Stomach (tissue), 9 donors: Measurements from ENCODE around the gene DDR1. TPM values are rescaled to one million over a fixed set of nuclear protein-coding genes. Genes with fewer than 3 reads are reported as not detected.

Experiments
- DNase-seq, 2 donors: peaks; one replicate each; pipeline versions ENCODE4 v3.0.0 to v3.0.0-alpha.2; 2013 to 2019
- H3K27ac ChIP-seq, 5 donors: fragments of 200-600 bp in 4 of 5; sonication (generic) in 4 of 5; one replicate each; pipeline ENCODE4 v1.5.1; 2013 to 2019; ENCODE audit warnings: mild to moderate bottlenecking in 1 of 5, moderate library complexity in 1 of 5
- H3K27me3 ChIP-seq, 3 donors: fragments of 200-600 bp; sonication (generic); one replicate each; pipeline ENCODE4 v1.5.1; 2017 to 2019; ENCODE audit warnings: mixed run types in 1 of 3
- H3K36me3 ChIP-seq, 4 donors: fragments of 200-600 bp; sonication (generic); 1 replicate in 3 of 4; 2 replicates in 1 of 4; pipeline ENCODE4 v1.5.1; 2016 to 2019
- H3K4me1 ChIP-seq, 4 donors: fragments of 200-600 bp; sonication (generic); one replicate each; pipeline ENCODE4 v1.5.1; 2016 to 2019
- H3K4me3 ChIP-seq, 4 donors: fragments of 200-600 bp; sonication (generic) in 3 of 4; one replicate each; pipeline ENCODE4 v1.5.1; 2016 to 2019; ENCODE audit warnings: mild to moderate bottlenecking in 1 of 4
- H3K9me3 ChIP-seq, 4 donors: fragments of 200-600 bp; sonication (generic); one replicate each; pipeline ENCODE4 v1.5.1; 2016 to 2019
- EP300 ChIP-seq: sonication (generic); formaldehyde crosslinking; IDR thresholded peaks from one replicate; pipeline ENCODE4 v1.6.1; 2017; ENCODE audit warnings: antibody characterized with exemption
- POLR2A ChIP-seq, 4 donors: fragments of 450-650 bp; IDR thresholded peaks; one replicate each; pipeline ENCODE4 v1.6.1; 2016; ENCODE audit warnings: antibody characterized with exemption in 4 of 4, control low read depth in 2 of 4, mild to moderate bottlenecking in 1 of 4, moderate library complexity in 1 of 4
- POLR2AphosphoS5 ChIP-seq, 3 donors: sonication (generic); formaldehyde crosslinking; IDR thresholded peaks; one replicate each; pipeline ENCODE4 v1.6.1; 2016; ENCODE audit warnings: antibody characterized with exemption in 3 of 3
- WGBS, 5 donors: extraction: QIAGEN DNeasy Blood & Tissue Kit in 3 of 5; methylation state at CpG; one replicate each; pipeline versions ENCODE4 v1.1.5 to v1.1.7; 2013 to 2018; 5-methylcytosine and 5-hydroxymethylcytosine counted together
- intact Hi-C: fragments of 100-400 bp; cut with DNase I; formaldehyde crosslinking; loops from one replicate; pipeline ENCODE4 v1.15.1; 2023; ENCODE audit warnings: low total_unique reads
- polyA plus RNA-seq, 3 donors: library from polyadenylated mRNA; stranded (reverse); fragments of 200-250 nt; gene quantifications; one replicate each; pipeline ENCODE4 v1.2.3, GENCODE V29; 2013
- total RNA-seq, 5 donors: library from RNA; depleted of rRNA; stranded (reverse); fragments of >200 nt; gene quantifications; one replicate each; pipeline versions ENCODE4 v1.1.0 to v1.2.3, GENCODE V29; 2014 to 2016
- TF ChIP-seq, protein P1 (sequence below), 7 experiments: fragments of 450-650 bp in 4 of 7; fragments of 200-600 bp in 3 of 7; sonication (generic) in 3 of 7; IDR thresholded peaks; one replicate each; pipeline ENCODE4 v1.5.1; 2016 to 2019; ENCODE audit warnings: antibody characterized with exemption in 7 of 7, control low read depth in 2 of 7, mild to moderate bottlenecking in 1 of 7
- donor health status: healthy with polysubstance abuse.
- donor health status: Bipolar disorder and iron deficiency.
- donor health status: healthy.

DDR1 gene
- total and polyA plus RNA-seq, 8 donors, result 17.6 to 144 (median 82.4) TPM

DNA sequence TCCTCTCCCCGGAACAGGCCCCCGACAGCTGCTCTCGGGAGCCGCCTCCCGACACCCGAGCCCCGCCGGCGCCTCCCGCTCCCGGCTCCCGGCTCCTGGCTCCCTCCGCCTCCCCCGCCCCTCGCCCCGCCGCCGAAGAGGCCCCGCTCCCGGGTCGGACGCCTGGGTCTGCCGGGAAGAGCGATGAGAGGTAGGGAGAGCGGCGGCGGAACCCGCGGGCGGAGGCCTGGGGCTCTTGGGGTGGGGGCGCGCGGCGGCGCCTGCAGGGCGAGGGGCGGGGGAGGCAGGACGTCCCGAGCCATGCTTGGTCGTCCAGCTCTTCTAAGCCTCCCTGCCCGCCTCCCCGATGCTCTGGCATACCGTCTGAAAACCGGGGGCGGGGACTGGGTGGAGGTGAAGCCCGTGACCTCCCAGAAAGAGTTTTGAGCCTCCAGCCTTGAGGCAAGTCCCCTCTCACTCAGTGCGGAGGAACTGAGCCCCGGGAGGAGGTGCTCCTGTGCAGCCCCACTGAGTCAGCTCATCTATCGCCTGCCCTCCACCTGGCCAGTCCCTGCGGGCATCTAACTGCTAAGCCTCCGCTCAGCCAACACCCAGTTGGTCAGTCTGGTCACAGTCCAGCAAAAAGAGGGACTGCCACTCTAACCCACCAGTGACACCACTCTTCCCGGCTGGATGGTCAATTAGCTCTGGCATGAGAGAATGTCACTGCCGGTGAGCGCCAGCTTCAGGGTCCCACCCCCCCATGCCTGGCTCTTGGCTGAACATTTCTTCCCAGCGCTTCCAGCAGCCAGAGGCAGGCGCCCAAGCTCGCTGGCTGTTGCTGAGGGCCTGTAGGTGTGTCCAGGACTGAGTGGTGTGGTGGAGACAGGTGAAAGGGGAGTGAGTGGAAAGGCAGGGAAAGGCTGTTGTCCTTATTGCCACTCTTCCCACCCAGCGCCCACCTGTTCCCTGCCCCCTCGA, 482 bp downstream of the DDR1 start:
- Histone ChIP-seq H3K27me3 (peaks cover 0 to 4% (median 0%) of the 10 kb centered on the region in 3 donors), H3K9me3 (no peaks in the 10 kb centered on the region), H3K4me1 (peaks cover 38 to 73% (median 57%) of the 10 kb centered on the region in 4 donors), H3K27ac (peak overlapping the region; percentile 92 to 95 (median 93)), H3K4me3 (peak overlapping the region; percentile 79 to 92 (median 80)), H3K36me3 (peaks cover 0 to 14% (median 12%) of the 10 kb centered on the region in 4 donors)
- 3 to 6% (median 4%) methylated on average over 14 to 59 of the region's 59 CpGs for WGBS, 5 donors
- intact Hi-C loops, result no loop called here
- no peak for TF ChIP-seq EP300
- TF ChIP-seq POLR2AphosphoS5 (IDR thresholded peaks at IDR 0.05), result no peak
- no peak for TF ChIP-seq POLR2A (IDR thresholded peaks at IDR 0.05)
- TF ChIP-seq, protein P1, sequence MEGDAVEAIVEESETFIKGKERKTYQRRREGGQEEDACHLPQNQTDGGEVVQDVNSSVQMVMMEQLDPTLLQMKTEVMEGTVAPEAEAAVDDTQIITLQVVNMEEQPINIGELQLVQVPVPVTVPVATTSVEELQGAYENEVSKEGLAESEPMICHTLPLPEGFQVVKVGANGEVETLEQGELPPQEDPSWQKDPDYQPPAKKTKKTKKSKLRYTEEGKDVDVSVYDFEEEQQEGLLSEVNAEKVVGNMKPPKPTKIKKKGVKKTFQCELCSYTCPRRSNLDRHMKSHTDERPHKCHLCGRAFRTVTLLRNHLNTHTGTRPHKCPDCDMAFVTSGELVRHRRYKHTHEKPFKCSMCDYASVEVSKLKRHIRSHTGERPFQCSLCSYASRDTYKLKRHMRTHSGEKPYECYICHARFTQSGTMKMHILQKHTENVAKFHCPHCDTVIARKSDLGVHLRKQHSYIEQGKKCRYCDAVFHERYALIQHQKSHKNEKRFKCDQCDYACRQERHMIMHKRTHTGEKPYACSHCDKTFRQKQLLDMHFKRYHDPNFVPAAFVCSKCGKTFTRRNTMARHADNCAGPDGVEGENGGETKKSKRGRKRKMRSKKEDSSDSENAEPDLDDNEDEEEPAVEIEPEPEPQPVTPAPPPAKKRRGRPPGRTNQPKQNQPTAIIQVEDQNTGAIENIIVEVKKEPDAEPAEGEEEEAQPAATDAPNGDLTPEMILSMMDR (IDR thresholded peaks at IDR 0.05), result no peak
- DNase-seq, result peak; percentile 43 to 72

DNA sequence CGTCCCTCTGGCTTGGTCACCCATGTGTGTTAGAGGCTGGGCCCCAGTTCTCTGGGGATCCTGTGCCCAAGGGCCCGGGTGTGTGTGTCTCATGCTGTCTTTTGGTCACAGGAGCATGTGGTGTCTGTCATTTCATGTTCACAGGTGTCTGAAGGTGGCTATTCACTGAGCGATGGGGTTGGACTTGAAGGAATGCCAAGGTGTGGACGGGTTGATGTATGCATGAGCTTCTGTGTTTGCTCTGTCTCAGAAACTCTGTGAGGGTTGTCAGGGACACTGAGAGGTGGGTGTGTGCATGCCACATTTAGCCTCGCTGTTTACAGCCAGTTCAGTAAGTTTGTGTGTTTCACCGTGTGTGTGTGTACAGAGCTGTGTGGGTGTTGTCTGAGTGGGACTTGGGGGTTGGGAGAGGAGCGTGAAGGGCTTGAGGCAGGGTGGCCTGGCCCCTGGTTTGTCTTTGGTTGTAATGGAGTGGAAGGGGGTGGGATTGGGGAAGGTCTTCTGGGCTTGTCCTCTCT, 1.2 kb downstream of the DDR1 start:
- H3K36me3 ChIP-seq, result peaks cover 3 to 21% (median 20%) of the 10 kb centered on the region in 4 donors
- H3K27me3 ChIP-seq, result peaks cover 0 to 4% (median 0%) of the 10 kb centered on the region in 3 donors
- WGBS, 5 donors, result 18 to 27% (median 22%) methylated on average over 7 of the region's 7 CpGs
- intact Hi-C loops, result no loop called here
- H3K4me1 ChIP-seq, result peaks cover 38 to 80% (median 63%) of the 10 kb centered on the region in 4 donors
- peak overlapping the region; percentile 92 to 95 (median 93) for H3K27ac ChIP-seq
- no peaks in the 10 kb centered on the region for H3K9me3 ChIP-seq
- TF ChIP-seq EP300, result no peak
- peak in 2 of 3 donors; percentile 3 to 7 for TF ChIP-seq POLR2AphosphoS5 (IDR thresholded peaks at IDR 0.05)
- peak; percentile 48 to 91 for DNase-seq
- H3K4me3 ChIP-seq, result peak overlapping the region; percentile 79 to 92 (median 80)

DNA sequence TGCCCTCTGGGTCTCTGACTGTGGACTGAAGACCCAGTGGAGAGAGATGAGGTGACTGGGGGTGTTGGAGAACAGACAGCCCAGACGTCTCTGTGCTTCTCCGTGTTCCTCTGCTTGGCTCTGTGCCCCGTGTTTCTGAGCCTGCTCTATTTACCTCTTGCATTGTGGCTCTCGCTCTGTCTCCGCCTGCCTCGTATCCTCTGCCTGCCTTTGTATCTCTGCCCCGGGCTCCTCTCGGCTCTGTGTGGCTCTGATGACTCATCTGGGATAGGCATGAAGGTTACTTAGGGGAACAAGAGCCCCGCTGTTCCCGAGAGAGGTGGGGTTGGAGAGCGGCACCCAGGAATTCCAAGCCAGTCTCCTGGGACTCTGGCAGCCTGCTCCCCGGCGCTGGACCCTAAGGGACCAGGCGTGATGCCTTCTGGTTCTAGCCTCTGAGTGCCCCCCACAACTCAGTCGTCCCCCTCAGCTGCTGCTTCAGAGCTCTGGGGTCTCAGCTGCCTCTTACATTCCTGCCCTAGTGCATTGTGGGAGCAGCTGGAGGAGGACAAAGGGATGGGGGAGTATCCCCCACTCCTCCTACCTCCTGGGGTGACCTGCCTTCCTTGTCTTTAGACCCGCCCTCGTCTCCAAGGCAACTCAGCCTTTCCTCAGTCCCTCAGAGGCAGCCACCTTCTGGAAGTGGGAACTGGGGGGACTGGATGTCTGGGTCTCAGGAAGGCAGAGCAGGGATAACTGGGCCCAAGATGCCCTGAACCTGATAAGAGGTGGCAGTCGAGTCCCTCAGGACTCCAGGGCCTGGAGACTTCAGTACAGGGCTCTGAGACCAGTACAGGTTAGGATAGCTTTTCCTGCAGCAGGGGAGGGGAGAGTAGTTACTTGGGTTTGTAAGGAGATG, 1.9 kb downstream of the DDR1 start:
- intact Hi-C loops, result no loop called here
- 18 to 30% (median 19%) methylated on average over 16 to 18 of the region's 18 CpGs for WGBS, 5 donors

DNA sequence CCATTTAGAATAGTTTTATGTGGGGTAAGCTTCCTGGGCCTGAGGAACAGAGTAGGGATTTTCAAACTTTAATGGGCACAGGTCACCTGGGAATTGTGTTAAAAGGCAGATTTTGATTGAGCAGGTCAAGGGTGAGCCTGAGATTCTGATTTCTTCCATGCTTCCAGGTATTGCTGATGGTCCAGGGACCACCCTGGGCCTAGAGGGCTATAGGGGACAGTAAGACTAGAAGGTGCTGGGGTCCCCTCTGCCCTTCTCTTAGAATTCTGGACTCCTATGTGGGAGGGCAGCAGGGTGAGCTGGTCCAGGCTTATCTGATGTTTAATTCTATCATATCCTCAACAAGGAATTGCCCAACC, 2.6 kb downstream of the DDR1 start:
- Histone ChIP-seq H3K4me1 (peaks cover 38 to 81% (median 60%) of the 10 kb centered on the region in 4 donors), H3K9me3 (no peaks in the 10 kb centered on the region), H3K36me3 (peaks cover 9 to 35% (median 33%) of the 10 kb centered on the region in 4 donors), H3K4me3 (peak overlapping the region in 1 of 4 donors; percentile 80), H3K27ac (peak overlapping the region in 3 of 5 donors; percentile 93 to 95 (median 94)), H3K27me3 (peaks cover 0 to 4% (median 0%) of the 10 kb centered on the region in 3 donors)
- no peak for TF ChIP-seq POLR2A (IDR thresholded peaks at IDR 0.05)
- TF ChIP-seq, protein P1 (IDR thresholded peaks at IDR 0.05), result no peak
- no peak for TF ChIP-seq POLR2AphosphoS5 (IDR thresholded peaks at IDR 0.05)
- no peak for TF ChIP-seq EP300
- intact Hi-C loops, result no loop called here
- no peak for DNase-seq

More for the DNA sequence above, 1.9 kb downstream of the DDR1 start:
- TF ChIP-seq, protein P1 (IDR thresholded peaks at IDR 0.05), result no peak
- no peak for TF ChIP-seq POLR2A (IDR thresholded peaks at IDR 0.05)
- no peak for TF ChIP-seq EP300
- peak in 1 of 3 donors; percentile 24 for TF ChIP-seq POLR2AphosphoS5 (IDR thresholded peaks at IDR 0.05)
- H3K36me3 ChIP-seq, result peaks cover 6 to 28% (median 27%) of the 10 kb centered on the region in 4 donors
- peaks cover 0 to 4% (median 0%) of the 10 kb centered on the region in 3 donors for H3K27me3 ChIP-seq
- H3K27ac ChIP-seq, result peak overlapping the region; percentile 92 to 95 (median 93)
- peak; percentile 49 to 86 for DNase-seq
- H3K4me3 ChIP-seq, result peak overlapping the region; percentile 79 to 92 (median 80)
- peaks cover 38 to 86% (median 63%) of the 10 kb centered on the region in 4 donors for H3K4me1 ChIP-seq
- no peaks in the 10 kb centered on the region for H3K9me3 ChIP-seq
